ENCODE measurements around the gene SPTBN4.
"Not testable (repeated sequence)": the region's sequence is repeated elsewhere in the genome, so short reads cannot be mapped to it uniquely, and the experiment has no call there.

Gene SPTBN4

DNA sequence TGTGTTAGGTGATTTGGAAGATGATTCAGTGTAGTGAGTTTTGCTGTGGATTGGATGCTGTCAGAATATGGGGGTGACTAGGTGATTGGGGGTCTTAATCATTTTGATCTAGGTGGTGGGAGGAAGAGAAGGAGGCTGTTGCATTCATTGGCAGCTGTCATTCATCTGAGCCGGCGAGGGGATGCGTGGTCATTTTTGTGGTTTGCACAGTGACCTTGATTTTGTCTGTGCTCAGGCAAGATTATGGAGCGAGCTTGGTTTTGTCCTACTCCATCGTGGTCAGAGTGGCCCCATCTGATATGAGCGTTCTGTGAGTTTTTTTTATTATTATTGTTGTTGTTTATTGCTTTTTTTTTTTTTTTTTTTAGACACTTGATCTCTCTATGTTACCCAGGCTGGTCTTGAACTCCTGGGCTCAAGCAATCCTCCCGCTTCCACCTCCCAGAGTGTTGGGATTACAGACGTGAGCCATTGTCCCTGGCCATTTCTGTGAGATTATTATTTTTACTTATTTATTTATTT, 42.0 kb downstream of the SPTBN4 start:
- DNase-seq (ENCODE audit: low spot score in 2 of 2) (no peak), ATAC-seq (replicated peaks; ENCODE audit: extremely low read depth, poor library complexity, severe bottlenecking) (no peak)
- H3K27me3 Mint-ChIP-seq = peaks cover 66% of the 10 kb centered on the region
- no peaks in the 10 kb centered on the region for H3K36me3 Mint-ChIP-seq (ENCODE audit: insufficient read depth)
- no peaks in the 10 kb centered on the region for H3K9me3 Mint-ChIP-seq
- no peak overlapping the region for H3K4me3 Mint-ChIP-seq
- no peaks in the 10 kb centered on the region for H3K4me1 Mint-ChIP-seq
- no peak overlapping the region for H3K27ac Mint-ChIP-seq (ENCODE audit: low read depth)

DNA sequence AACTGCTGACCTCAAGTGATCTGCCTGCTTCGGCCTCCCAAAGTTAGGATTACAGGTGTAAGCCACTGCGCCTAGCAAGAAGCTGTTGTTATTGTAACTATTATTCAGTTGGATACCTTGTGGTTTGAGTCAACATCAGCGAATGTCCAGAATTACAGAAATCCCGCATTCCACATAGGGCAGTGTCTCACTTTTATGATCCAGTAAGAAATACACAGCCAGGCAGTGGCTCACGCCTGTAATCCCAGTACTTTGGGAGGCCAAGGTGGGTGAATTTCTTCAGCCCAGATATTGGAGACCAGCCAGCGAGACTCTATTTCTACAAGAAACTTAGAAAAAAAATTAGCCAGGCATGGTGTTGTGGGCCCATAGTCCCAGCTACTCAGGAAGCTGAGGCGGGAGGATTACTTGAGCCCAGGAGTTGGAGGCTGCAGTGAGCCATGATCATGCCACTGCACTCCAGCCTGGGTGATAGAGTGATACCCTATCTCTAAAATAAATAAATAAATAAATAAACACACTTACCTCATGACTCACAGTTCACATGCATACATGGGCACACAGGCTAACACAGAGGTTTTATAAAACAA, 43.8 kb downstream of the SPTBN4 start:
- H3K27me3 Mint-ChIP-seq = peaks cover 76% of the 10 kb centered on the region

DNA sequence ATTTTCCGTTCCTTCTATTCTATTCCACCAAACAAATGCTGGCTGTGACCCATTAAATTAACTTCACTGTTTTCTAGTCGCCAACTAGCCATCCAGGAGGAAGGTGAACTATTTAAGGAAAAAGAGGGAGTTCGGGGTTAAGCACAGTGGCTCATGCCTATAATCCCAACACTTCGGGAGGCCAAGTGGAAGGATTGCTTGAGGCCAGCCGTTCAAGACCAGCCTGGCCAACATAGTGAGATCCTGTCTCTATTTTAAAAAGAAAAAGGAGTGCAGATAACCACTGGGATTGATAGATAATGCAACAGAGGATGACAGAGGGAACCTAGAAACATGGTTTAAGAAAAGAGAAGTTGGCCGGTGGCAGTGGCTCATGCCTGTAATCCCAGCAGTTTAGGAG, 44.7 kb downstream of the SPTBN4 start:
- no peak for DNase-seq (ENCODE audit: low spot score in 2 of 2)
- Mint-ChIP-seq H3K9me3 (no peaks in the 10 kb centered on the region), H3K4me1 (no peaks in the 10 kb centered on the region), H3K4me3 (no peak overlapping the region), H3K27me3 (peaks cover 70% of the 10 kb centered on the region), H3K27ac (ENCODE audit: low read depth) (no peak overlapping the region), H3K36me3 (ENCODE audit: insufficient read depth) (no peaks in the 10 kb centered on the region)
- ATAC-seq (replicated peaks; ENCODE audit: extremely low read depth, poor library complexity, severe bottlenecking) = no peak

More for the DNA sequence above, 43.8 kb downstream of the SPTBN4 start:
- DNase-seq (ENCODE audit: low spot score in 2 of 2) = no peak
- Mint-ChIP-seq H3K4me3 (no peak overlapping the region), H3K36me3 (ENCODE audit: insufficient read depth) (no peaks in the 10 kb centered on the region), H3K9me3 (no peaks in the 10 kb centered on the region), H3K4me1 (no peaks in the 10 kb centered on the region), H3K27ac (ENCODE audit: low read depth) (no peak overlapping the region)
- ATAC-seq (replicated peaks; ENCODE audit: extremely low read depth, poor library complexity, severe bottlenecking) = no peak

DNA sequence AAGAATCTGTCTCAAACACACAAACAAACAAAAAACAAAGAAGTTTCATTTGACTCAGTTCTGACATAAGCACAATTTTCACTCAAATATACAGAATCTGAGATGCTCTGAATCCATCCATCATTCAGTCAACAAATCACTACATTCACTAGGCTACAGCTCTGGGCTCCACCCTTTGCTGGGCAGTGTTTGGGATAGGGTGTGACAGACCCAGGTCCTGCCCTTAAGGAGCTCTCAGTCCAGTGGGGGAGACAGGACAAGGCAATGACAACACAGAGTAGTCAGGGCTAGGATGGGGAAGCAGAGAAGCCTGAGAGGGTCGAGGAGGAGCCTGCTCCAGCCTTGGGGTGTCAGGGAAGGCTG, 45.3 kb downstream of the SPTBN4 start:
- H3K36me3 Mint-ChIP-seq (ENCODE audit: insufficient read depth) = no peaks in the 10 kb centered on the region
- H3K4me3 Mint-ChIP-seq = no peak overlapping the region
- H3K27ac Mint-ChIP-seq (ENCODE audit: low read depth) = no peak overlapping the region
- peaks cover 72% of the 10 kb centered on the region for H3K27me3 Mint-ChIP-seq
- no peaks in the 10 kb centered on the region for H3K9me3 Mint-ChIP-seq
- no peak for DNase-seq (ENCODE audit: low spot score in 2 of 2)
- no peak for ATAC-seq (replicated peaks; ENCODE audit: extremely low read depth, poor library complexity, severe bottlenecking)
- no peaks in the 10 kb centered on the region for H3K4me1 Mint-ChIP-seq

DNA sequence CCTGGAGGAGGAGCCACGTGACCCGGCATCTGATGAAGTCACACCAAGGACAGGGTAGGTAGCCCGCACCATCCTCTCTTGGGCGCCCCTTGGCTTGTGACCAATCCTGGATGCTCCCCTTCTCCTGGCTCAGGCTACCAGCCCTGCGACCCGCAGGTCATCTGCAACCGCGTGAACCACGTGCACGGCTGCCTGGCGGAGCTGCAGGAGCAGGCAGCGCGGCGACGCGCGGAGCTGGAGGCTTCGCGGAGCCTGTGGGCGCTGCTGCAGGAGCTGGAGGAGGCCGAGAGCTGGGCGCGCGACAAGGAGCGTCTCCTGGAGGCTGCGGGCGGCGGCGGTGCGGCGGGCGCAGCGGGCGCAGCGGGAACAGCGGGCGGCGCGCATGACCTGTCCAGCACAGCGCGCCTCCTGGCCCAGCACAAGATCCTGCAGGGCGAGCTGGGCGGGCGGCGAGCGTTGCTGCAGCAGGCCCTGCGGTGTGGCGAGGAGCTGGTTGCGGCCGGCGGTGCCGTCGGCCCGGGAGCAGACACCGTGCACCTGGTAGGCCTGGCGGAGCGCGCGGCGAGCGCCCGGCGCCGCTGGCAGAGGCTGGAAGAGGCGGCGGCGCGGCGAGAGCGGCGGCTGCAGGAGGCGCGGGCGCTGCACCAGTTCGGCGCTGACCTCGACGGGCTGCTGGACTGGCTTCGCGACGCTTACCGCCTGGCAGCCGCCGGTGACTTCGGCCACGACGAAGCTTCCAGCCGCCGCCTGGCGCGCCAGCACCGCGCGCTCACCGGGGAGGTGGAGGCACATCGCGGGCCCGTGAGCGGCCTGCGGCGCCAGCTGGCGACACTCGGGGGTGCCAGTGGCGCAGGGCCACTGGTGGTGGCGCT, 45.9 kb downstream of the SPTBN4 start:
- no peak overlapping the region for H3K4me3 Mint-ChIP-seq
- H3K4me1 Mint-ChIP-seq = no peaks in the 10 kb centered on the region
- DNase-seq (ENCODE audit: low spot score in 2 of 2) = no peak
- no peaks in the 10 kb centered on the region for H3K36me3 Mint-ChIP-seq (ENCODE audit: insufficient read depth)
- ATAC-seq (replicated peaks; ENCODE audit: extremely low read depth, poor library complexity, severe bottlenecking) = no peak
- peaks cover 76% of the 10 kb centered on the region for H3K27me3 Mint-ChIP-seq
- no peak overlapping the region for H3K27ac Mint-ChIP-seq (ENCODE audit: low read depth)
- no peaks in the 10 kb centered on the region for H3K9me3 Mint-ChIP-seq

DNA sequence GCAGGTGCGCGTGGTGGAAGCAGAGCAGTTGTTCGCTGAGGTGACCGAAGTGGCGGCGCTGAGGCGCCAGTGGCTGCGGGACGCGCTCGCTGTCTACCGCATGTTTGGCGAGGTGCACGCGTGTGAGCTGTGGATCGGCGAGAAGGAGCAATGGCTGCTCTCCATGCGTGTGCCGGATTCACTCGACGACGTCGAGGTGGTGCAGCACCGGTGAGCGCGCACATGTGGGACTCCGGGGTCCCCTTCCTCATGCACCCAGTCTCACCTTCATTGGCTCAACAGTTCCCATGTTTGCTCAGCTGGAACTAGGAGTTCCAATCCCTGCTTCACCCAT, 46.5 kb downstream of the SPTBN4 start:
- ATAC-seq (replicated peaks; ENCODE audit: extremely low read depth, poor library complexity, severe bottlenecking) = no peak
- H3K27me3 Mint-ChIP-seq = peaks cover 70% of the 10 kb centered on the region
- DNase-seq (ENCODE audit: low spot score in 2 of 2) = no peak
- H3K4me1 Mint-ChIP-seq = no peaks in the 10 kb centered on the region
- H3K27ac Mint-ChIP-seq (ENCODE audit: low read depth) = no peak overlapping the region
- no peaks in the 10 kb centered on the region for H3K9me3 Mint-ChIP-seq
- no peak overlapping the region for H3K4me3 Mint-ChIP-seq
- H3K36me3 Mint-ChIP-seq (ENCODE audit: insufficient read depth) = no peaks in the 10 kb centered on the region

DNA sequence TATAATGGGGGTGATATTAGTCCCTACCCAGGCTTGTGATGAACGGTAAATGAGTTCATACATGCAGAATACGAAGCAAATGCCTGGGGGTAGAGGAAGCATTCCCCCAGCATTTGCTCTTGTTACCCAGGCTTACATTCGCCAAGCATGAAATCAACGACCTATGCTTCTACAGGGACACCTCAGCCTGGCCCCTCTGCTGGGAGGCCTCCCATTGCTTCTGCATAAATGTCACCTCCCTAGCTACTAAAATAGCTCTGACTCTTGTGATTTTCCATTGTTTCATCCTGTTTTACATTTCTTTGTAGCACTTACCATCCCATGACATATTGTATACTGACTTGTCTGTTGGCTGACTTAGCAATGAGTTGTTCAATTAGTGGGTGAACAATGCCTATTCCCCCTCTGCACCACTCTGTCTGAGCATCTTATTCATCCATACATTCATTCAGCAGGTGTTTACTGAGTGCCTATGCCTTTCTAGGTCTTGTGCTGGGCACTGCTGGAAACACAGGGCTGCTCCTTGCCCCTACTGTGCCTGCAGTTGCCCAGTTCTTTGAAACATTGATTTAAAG, 47.0 kb downstream of the SPTBN4 start:
- DNase-seq (ENCODE audit: low spot score in 2 of 2) (no peak), ATAC-seq (replicated peaks; ENCODE audit: extremely low read depth, poor library complexity, severe bottlenecking) (no peak)
- peaks cover 66% of the 10 kb centered on the region for H3K27me3 Mint-ChIP-seq
- no peak overlapping the region for H3K27ac Mint-ChIP-seq (ENCODE audit: low read depth)
- H3K9me3 Mint-ChIP-seq = no peaks in the 10 kb centered on the region
- no peaks in the 10 kb centered on the region for H3K36me3 Mint-ChIP-seq (ENCODE audit: insufficient read depth)
- H3K4me1 Mint-ChIP-seq = no peaks in the 10 kb centered on the region
- no peak overlapping the region for H3K4me3 Mint-ChIP-seq

DNA sequence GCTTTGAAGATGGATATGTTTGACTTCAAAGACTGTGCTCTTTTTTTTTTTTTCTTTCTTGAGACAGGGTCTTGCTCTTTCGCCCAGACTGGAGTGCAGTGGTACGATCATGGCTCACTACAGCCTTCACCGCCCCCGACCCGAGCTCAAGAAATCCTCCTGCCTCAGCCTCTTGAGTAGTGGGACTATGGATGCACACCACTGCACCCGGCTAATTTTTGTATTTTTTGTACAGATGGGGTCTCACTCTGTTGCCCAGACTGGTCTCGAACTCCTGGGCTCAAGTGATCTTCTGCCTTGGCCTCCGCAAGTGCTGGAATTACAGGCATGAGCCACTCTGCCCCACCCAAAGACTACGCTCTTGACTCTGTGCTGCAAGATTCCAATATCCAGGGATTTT, 50.4 kb downstream of the SPTBN4 start:
- Mint-ChIP-seq H3K4me1 (no peaks in the 10 kb centered on the region), H3K36me3 (ENCODE audit: insufficient read depth) (no peaks in the 10 kb centered on the region), H3K27ac (ENCODE audit: low read depth) (no peak overlapping the region), H3K27me3 (peaks cover 55% of the 10 kb centered on the region), H3K4me3 (no peak overlapping the region), H3K9me3 (no peaks in the 10 kb centered on the region)
- DNase-seq (ENCODE audit: low spot score in 2 of 2) = no peak
- no peak for ATAC-seq (replicated peaks; ENCODE audit: extremely low read depth, poor library complexity, severe bottlenecking)

DNA sequence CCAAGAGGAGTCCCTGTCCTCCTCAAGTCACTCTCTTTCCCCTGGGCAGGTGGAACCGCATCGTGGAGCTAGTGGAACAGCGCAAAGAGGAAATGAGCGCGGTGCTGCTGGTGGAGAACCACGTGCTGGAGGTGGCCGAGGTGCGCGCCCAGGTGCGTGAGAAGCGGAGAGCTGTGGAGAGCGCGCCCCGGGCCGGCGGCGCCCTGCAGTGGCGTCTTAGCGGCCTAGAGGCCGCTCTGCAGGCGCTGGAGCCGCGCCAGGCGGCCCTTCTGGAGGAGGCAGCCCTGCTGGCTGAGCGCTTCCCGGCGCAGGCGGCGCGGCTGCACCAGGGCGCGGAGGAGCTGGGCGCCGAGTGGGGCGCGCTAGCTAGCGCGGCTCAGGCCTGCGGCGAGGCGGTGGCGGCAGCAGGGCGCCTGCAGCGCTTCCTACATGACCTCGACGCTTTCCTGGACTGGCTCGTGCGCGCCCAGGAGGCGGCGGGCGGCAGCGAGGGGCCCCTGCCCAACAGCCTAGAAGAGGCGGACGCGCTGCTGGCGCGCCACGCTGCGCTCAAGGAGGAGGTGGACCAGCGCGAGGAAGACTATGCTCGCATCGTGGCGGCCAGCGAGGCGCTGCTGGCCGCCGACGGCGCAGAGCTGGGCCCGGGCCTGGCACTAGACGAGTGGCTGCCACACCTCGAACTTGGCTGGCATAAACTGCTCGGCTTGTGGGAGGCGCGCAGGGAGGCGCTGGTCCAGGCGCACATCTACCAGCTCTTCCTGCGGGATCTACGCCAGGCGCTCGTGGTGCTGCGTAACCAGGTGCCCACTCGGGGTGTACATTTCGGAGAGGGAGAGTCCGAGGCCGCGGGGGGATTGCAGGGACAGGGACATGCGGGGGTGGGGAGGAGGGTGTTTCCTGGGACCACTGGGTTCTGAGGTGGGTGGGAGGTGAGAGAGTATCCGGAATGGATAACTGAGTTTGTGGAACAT, 52.8 kb downstream of the SPTBN4 start:
- Mint-ChIP-seq H3K4me3 (no peak overlapping the region), H3K9me3 (no peaks in the 10 kb centered on the region), H3K27ac (ENCODE audit: low read depth) (no peak overlapping the region), H3K4me1 (no peaks in the 10 kb centered on the region), H3K27me3 (peaks cover 39% of the 10 kb centered on the region), H3K36me3 (ENCODE audit: insufficient read depth) (peaks cover under 1% of the 10 kb centered on the region)
- DNase-seq (ENCODE audit: low spot score in 2 of 2) (no peak), ATAC-seq (replicated peaks; ENCODE audit: extremely low read depth, poor library complexity, severe bottlenecking) (no peak)

DNA sequence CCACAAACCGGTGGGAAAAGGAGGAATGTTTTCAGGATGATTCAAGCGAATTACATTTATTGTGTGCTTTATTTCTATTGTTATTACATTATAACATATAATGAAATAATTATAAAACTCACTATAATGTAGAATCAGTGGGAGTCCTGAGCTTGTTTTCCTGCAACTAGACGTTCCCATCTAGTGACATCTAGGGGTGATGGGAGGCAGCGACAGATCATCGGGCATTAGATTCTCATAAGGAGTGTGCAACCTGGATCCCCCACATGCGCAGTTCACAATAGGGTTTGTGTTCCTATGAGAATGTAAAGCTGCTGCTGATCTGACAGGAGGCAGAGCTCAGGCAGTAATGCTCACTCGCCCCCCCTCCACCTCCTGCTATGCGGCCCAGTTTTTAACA, 54.5 kb downstream of the SPTBN4 start:
- Mint-ChIP-seq H3K27me3 (peaks cover 30% of the 10 kb centered on the region), H3K27ac (ENCODE audit: low read depth) (no peak overlapping the region), H3K4me1 (no peaks in the 10 kb centered on the region), H3K9me3 (no peaks in the 10 kb centered on the region), H3K36me3 (ENCODE audit: insufficient read depth) (peaks cover 2% of the 10 kb centered on the region), H3K4me3 (no peak overlapping the region)
- no peak for DNase-seq (ENCODE audit: low spot score in 2 of 2)
- ATAC-seq (replicated peaks; ENCODE audit: extremely low read depth, poor library complexity, severe bottlenecking) = no peak

DNA sequence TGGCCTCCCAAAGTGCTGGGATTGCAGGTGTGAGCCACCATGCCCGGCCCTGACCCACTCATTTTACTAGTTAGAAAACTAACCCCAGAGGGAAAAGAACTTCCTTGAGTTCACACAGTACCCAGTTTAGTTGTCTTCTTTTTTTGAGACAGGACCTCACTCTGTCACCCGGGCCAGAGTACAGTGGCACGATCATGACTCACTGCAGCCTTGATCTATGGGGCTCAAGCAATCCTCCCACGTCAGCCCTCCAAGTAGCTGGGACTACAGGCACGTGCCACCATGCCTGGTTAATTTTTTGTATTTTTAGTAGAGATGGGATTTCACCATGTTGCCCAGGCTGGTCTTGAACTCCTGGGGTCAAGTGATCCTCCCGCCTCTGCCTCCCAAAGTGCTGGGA, 55.1 kb downstream of the SPTBN4 start:
- not testable (repeated sequence) for ATAC-seq (replicated peaks; ENCODE audit: extremely low read depth, poor library complexity, severe bottlenecking); H3K27ac Mint-ChIP-seq (ENCODE audit: low read depth); H3K9me3 Mint-ChIP-seq; DNase-seq (ENCODE audit: low spot score in 2 of 2); H3K4me3 Mint-ChIP-seq; H3K4me1 Mint-ChIP-seq; H3K36me3 Mint-ChIP-seq (ENCODE audit: insufficient read depth)
- H3K27me3 Mint-ChIP-seq = peaks cover 30% of the 10 kb centered on the region

DNA sequence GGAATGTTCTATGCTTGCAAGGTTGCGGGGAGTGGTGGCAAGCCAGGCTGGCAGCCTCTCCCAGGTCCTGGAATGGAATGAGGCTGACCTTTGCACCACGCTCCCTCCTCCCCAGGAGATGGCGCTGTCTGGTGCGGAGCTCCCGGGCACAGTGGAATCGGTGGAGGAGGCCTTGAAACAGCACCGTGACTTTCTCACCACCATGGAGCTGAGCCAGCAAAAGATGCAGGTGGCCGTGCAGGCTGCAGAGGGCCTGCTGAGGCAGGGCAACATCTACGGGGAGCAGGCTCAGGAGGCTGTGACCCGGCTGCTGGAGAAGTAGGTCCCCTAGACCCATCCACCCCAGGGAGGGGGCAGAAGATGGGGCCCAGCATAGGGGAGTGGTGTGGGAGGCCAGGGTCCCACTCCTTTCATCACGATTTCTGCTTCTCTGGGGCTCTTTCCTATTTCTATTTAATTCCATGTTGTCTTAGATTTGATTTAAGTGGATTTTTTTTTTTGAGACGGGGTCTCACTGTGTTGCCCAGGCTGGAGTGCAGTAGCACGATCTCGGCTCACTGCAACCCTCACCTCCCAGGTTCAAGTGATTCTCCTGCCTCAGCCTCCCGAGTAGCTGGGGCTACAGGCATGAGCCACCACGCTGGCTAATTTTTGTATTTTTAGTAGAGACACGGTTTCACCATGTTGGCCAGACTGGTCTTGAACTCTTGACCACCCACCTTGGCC, 56.7 kb downstream of the SPTBN4 start:
- DNase-seq (ENCODE audit: low spot score in 2 of 2) = peak in 1 of 2 donors; percentile 25
- H3K9me3 Mint-ChIP-seq = no peaks in the 10 kb centered on the region
- no peak overlapping the region for H3K4me3 Mint-ChIP-seq
- H3K27me3 Mint-ChIP-seq = peaks cover 22% of the 10 kb centered on the region
- peak; percentile 52 for ATAC-seq (replicated peaks; ENCODE audit: extremely low read depth, poor library complexity, severe bottlenecking)
- H3K36me3 Mint-ChIP-seq (ENCODE audit: insufficient read depth) = peaks cover 5% of the 10 kb centered on the region
- H3K4me1 Mint-ChIP-seq = no peaks in the 10 kb centered on the region
- no peak overlapping the region for H3K27ac Mint-ChIP-seq (ENCODE audit: low read depth)

Data from central memory CD8-positive, alpha-beta T cell (primary cell).